ENCODE data around the gene CD101.

DNA sequence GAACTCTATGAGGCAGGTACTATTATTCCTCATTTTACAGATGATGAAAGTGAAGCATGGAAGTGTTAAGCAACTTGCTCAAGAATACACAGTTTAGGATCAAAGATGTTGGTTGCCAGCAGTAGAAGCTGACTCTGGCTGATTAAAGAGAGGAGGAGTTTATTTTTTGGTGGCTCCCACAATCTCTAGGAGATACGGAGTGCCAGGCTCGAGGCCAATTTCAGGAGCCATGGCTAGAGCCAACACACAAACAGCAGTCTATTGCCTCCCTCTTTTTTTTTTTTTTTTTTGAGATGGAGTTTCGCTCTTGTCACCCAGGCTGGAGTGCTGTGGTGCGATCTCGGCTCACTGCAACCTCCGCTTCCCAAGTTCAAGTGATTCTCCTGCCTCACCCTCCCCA lies 78.2 kb downstream of the CD101 start:
- TF ChIP-seq CTCF (conservative IDR thresholded peaks at IDR 0.05; ENCODE audit: low read depth, low read length) (no peak), EZH2 (IDR thresholded peaks at IDR 0.05; ENCODE audit: borderline replicate concordance, low read depth, low read length, poor library complexity, severe bottlenecking) (no peak)

Data from A673 (cell line).